ENCODE results near the gene SBF1.

DNA sequence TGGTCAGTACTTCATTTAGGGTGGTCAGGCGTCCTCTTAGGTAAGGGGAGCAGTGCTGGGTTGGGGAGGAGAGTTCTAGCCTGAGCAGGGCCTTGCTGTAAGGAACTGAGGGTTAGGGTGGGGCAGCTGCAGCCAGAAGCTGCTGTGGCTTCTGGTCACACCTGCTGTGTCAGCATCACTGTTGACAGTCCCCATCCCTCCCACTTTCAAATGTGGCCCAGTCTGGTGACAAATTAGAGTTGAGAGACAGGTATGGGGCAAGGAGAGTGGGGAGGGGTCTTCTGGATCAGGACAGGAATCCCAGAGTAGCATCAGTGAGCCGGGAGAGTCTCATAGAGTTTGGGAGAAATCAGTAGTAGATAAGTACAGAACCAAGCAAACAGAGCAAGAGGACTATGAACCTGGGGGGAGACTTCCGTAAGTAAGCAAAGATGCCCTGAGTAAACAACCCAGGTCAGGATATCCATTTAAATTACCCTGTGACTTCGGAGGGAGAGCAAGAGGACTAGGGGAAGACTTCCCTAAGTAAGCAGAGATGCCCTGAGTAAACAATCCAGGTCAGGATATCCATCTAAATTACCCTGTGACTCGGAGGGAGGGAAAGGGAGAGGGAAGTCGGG is 78.0 kb downstream of the SBF1 start:
- TF ChIP-seq, protein P1, sequence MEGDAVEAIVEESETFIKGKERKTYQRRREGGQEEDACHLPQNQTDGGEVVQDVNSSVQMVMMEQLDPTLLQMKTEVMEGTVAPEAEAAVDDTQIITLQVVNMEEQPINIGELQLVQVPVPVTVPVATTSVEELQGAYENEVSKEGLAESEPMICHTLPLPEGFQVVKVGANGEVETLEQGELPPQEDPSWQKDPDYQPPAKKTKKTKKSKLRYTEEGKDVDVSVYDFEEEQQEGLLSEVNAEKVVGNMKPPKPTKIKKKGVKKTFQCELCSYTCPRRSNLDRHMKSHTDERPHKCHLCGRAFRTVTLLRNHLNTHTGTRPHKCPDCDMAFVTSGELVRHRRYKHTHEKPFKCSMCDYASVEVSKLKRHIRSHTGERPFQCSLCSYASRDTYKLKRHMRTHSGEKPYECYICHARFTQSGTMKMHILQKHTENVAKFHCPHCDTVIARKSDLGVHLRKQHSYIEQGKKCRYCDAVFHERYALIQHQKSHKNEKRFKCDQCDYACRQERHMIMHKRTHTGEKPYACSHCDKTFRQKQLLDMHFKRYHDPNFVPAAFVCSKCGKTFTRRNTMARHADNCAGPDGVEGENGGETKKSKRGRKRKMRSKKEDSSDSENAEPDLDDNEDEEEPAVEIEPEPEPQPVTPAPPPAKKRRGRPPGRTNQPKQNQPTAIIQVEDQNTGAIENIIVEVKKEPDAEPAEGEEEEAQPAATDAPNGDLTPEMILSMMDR (IDR thresholded peaks at IDR 0.05; ENCODE audit: low read depth, low read length, missing input control), result no peak
- TF ChIP-seq, protein P2, sequence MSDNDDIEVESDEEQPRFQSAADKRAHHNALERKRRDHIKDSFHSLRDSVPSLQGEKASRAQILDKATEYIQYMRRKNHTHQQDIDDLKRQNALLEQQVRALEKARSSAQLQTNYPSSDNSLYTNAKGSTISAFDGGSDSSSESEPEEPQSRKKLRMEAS (IDR thresholded peaks at IDR 0.05), result no peak
- TF ChIP-seq YY1 (IDR thresholded peaks at IDR 0.05) (no peak), HNF4G (IDR thresholded peaks at IDR 0.05) (peak; percentile 46), SP1 (IDR thresholded peaks at IDR 0.05) (peak; percentile 70)
- TF ChIP-seq, protein P3, sequence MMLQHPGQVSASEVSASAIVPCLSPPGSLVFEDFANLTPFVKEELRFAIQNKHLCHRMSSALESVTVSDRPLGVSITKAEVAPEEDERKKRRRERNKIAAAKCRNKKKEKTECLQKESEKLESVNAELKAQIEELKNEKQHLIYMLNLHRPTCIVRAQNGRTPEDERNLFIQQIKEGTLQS (IDR thresholded peaks at IDR 0.05), result no peak
